ENCODE measurements around the gene XPR1.

The XPR1 gene

GRCh38 chr1:180612632-180613031, 19.2 kb upstream of the XPR1 start:
- TF ChIP-seq, protein P1, sequence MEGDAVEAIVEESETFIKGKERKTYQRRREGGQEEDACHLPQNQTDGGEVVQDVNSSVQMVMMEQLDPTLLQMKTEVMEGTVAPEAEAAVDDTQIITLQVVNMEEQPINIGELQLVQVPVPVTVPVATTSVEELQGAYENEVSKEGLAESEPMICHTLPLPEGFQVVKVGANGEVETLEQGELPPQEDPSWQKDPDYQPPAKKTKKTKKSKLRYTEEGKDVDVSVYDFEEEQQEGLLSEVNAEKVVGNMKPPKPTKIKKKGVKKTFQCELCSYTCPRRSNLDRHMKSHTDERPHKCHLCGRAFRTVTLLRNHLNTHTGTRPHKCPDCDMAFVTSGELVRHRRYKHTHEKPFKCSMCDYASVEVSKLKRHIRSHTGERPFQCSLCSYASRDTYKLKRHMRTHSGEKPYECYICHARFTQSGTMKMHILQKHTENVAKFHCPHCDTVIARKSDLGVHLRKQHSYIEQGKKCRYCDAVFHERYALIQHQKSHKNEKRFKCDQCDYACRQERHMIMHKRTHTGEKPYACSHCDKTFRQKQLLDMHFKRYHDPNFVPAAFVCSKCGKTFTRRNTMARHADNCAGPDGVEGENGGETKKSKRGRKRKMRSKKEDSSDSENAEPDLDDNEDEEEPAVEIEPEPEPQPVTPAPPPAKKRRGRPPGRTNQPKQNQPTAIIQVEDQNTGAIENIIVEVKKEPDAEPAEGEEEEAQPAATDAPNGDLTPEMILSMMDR (IDR thresholded peaks at IDR 0.05), result no peak
- Histone ChIP-seq H3K4me2 (ENCODE audit: low read length) (no peak overlapping the region), H3K79me2 (no peaks in the 10 kb centered on the region), H3K27ac (no peak overlapping the region), H3K36me3 (ENCODE audit: control insufficient read depth, insufficient read depth, low read length) (no peaks in the 10 kb centered on the region), H2AFZ (no peak overlapping the region), H3K9me3 (ENCODE audit: control insufficient read depth, low read length) (no peaks in the 10 kb centered on the region), H3K4me1 (peaks cover 2% of the 10 kb centered on the region), H3K9ac (no peak overlapping the region), H3K4me3 (ENCODE audit: low read depth, low read length) (no peak overlapping the region), H3K27me3 (ENCODE audit: control insufficient read depth, insufficient read depth, low read length) (no peaks in the 10 kb centered on the region)

- H3K27me3 ChIP-seq (ENCODE audit: control insufficient read depth, insufficient read depth, low read length), result no peaks in the 10 kb centered on the region
- TF ChIP-seq, protein P1 (IDR thresholded peaks at IDR 0.05), result no peak
- no peak overlapping the region for H3K27ac ChIP-seq
- no peaks in the 10 kb centered on the region for H3K36me3 ChIP-seq (ENCODE audit: control insufficient read depth, insufficient read depth, low read length)
- H3K4me2 ChIP-seq (ENCODE audit: low read length), result no peak overlapping the region
- no peak overlapping the region for H3K4me3 ChIP-seq (ENCODE audit: low read depth, low read length)
- H3K79me2 ChIP-seq, result no peaks in the 10 kb centered on the region
- H2AFZ ChIP-seq, result peak overlapping the region; percentile 33
- no peaks in the 10 kb centered on the region for H3K9me3 ChIP-seq (ENCODE audit: control insufficient read depth, low read length)
- no peak overlapping the region for H3K9ac ChIP-seq
- H3K4me1 ChIP-seq, result peaks cover 2% of the 10 kb centered on the region
Observed at GRCh38 chr1:180614730-180615129, 17.1 kb upstream of the XPR1 start.

DNA sequence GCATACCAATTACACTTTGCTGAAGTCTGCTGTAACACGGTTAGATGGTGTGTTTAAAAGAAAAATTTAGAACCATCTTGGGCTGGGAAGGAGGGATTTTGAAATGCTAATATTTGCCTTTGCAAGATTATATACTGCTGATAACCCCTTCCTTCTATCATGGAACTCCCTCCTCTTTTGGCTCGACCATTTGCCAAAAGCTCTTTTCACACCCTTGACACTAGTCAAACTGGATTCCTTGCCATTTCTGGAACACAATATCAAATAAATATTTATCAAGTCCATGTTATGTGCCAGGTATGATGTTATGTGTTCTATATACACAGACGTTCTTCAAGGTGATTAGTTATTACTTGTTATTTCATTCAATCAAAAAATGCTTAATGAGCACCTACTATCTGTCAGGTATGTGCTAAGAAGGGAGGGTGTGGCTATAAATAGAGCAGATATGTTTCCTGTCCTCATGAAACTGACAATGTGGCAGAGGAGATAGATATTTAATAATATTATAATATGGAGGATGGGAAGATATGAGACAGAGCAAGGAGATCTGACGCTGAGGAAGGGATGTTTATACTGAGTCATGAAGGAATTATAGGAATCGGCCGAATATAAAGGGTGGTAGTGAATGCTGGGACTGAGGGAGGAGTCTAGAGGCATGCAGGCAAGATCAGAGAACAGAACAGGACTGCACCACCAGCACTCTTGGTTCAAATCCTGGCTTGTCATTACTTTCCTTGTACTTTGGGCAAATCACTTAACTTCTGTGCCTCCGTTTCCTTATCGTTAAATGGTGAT, 16.1 kb upstream of the XPR1 start:
- Histone ChIP-seq H3K9me3 (ENCODE audit: control insufficient read depth, low read length) (no peaks in the 10 kb centered on the region), H2AFZ (no peak overlapping the region), H3K36me3 (ENCODE audit: control insufficient read depth, insufficient read depth, low read length) (no peaks in the 10 kb centered on the region), H3K4me1 (no peaks in the 10 kb centered on the region), H3K79me2 (no peaks in the 10 kb centered on the region), H3K27me3 (ENCODE audit: control insufficient read depth, insufficient read depth, low read length) (no peaks in the 10 kb centered on the region), H3K27ac (no peak overlapping the region), H3K4me2 (ENCODE audit: low read length) (no peak overlapping the region), H3K4me3 (ENCODE audit: low read depth, low read length) (no peak overlapping the region), H3K9ac (no peak overlapping the region)
- TF ChIP-seq, protein P1 (IDR thresholded peaks at IDR 0.05), result no peak

DNA sequence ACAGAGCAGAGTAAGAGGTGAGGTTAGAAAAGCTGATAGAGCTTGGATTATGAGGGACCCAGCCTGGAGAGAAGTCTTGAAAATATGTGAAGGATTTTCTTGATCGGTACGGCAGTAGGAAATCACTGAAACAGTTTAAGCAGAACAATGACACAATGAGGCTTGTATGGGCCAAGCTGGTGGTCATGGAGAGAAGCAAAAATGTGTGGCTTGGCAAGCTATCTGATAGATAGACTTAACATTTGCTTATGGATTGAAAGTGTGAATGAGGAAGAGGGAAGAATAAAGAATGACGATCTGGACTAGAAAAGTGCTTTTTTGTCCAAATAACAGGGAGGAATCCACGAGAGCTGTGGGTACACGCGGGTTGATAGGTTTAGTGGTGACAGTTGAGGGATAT, 15.4 kb upstream of the XPR1 start:
- no peak overlapping the region for H3K27ac ChIP-seq
- no peaks in the 10 kb centered on the region for H3K4me1 ChIP-seq
- no peaks in the 10 kb centered on the region for H3K36me3 ChIP-seq (ENCODE audit: control insufficient read depth, insufficient read depth, low read length)
- no peak overlapping the region for H3K9ac ChIP-seq
- no peaks in the 10 kb centered on the region for H3K9me3 ChIP-seq (ENCODE audit: control insufficient read depth, low read length)
- no peak overlapping the region for H2AFZ ChIP-seq
- TF ChIP-seq, protein P1 (IDR thresholded peaks at IDR 0.05), result no peak
- no peak overlapping the region for H3K4me2 ChIP-seq (ENCODE audit: low read length)
- H3K4me3 ChIP-seq (ENCODE audit: low read depth, low read length), result no peak overlapping the region
- H3K27me3 ChIP-seq (ENCODE audit: control insufficient read depth, insufficient read depth, low read length), result no peaks in the 10 kb centered on the region
- no peaks in the 10 kb centered on the region for H3K79me2 ChIP-seq
